ENCODE results near the gene NBPF19.
"Not testable (repeated sequence)": the region's sequence is repeated elsewhere in the genome, so short reads cannot be mapped to it uniquely, and the experiment has no call there.

DNA sequence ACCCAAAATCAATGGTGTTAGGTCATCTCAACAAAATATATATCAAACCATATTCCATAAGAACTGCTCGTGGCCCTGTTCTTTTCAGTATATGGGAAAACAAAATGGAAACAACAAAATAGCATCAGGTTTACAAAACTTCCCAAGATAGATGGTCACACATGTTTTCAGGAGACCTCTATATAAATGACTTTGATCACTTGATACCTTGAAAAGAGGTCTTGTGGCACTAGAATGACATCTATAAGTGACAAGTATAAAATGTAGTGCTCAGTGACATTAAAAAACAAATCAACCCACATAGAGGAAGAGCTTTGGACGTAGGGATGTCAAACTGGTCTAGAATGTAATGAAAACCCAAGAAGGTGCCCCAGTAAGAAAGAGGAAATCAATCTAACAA is at the start of gene NBPF19:
- not testable (repeated sequence) for TF ChIP-seq ZSCAN30 (CRISPR knock-in tag; IDR thresholded peaks at IDR 0.05); ZNF510 (CRISPR knock-in tag; IDR thresholded peaks at IDR 0.05; ENCODE audit: low read depth); ATM (IDR thresholded peaks at IDR 0.05; ENCODE audit: borderline replicate concordance); GZF1 (CRISPR knock-in tag; IDR thresholded peaks at IDR 0.05); CEBPB (IDR thresholded peaks at IDR 0.05; ENCODE audit: borderline replicate concordance, low read depth, low read length); MXI1 (IDR thresholded peaks at IDR 0.05; ENCODE audit: borderline replicate concordance, low read depth, low read length); RXRA (CRISPR knock-in tag; IDR thresholded peaks at IDR 0.05); EZH2 (conservative IDR thresholded peaks at IDR 0.05; ENCODE audit: low read depth, low read length); ZKSCAN5 (CRISPR knock-in tag; IDR thresholded peaks at IDR 0.05); ZNF260 (CRISPR knock-in tag; IDR thresholded peaks at IDR 0.05; ENCODE audit: borderline replicate concordance, low read depth)
- TF ChIP-seq, protein P1, sequence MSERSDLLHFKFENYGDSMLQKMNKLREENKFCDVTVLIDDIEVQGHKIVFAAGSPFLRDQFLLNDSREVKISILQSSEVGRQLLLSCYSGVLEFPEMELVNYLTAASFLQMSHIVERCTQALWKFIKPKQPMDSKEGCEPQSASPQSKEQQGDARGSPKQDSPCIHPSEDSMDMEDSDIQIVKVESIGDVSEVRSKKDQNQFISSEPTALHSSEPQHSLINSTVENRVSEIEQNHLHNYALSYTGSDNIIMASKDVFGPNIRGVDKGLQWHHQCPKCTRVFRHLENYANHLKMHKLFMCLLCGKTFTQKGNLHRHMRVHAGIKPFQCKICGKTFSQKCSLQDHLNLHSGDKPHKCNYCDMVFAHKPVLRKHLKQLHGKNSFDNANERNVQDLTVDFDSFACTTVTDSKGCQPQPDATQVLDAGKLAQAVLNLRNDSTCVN (CRISPR knock-in tag; IDR thresholded peaks at IDR 0.05; ENCODE audit: borderline replicate concordance), result not testable (repeated sequence)
- TF ChIP-seq, protein P2, sequence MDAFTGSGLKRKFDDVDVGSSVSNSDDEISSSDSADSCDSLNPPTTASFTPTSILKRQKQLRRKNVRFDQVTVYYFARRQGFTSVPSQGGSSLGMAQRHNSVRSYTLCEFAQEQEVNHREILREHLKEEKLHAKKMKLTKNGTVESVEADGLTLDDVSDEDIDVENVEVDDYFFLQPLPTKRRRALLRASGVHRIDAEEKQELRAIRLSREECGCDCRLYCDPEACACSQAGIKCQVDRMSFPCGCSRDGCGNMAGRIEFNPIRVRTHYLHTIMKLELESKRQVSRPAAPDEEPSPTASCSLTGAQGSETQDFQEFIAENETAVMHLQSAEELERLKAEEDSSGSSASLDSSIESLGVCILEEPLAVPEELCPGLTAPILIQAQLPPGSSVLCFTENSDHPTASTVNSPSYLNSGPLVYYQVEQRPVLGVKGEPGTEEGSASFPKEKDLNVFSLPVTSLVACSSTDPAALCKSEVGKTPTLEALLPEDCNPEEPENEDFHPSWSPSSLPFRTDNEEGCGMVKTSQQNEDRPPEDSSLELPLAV (CRISPR knock-in tag; conservative IDR thresholded peaks at IDR 0.05; ENCODE audit: low read depth), result not testable (repeated sequence)
- TF ChIP-seq, protein P3, sequence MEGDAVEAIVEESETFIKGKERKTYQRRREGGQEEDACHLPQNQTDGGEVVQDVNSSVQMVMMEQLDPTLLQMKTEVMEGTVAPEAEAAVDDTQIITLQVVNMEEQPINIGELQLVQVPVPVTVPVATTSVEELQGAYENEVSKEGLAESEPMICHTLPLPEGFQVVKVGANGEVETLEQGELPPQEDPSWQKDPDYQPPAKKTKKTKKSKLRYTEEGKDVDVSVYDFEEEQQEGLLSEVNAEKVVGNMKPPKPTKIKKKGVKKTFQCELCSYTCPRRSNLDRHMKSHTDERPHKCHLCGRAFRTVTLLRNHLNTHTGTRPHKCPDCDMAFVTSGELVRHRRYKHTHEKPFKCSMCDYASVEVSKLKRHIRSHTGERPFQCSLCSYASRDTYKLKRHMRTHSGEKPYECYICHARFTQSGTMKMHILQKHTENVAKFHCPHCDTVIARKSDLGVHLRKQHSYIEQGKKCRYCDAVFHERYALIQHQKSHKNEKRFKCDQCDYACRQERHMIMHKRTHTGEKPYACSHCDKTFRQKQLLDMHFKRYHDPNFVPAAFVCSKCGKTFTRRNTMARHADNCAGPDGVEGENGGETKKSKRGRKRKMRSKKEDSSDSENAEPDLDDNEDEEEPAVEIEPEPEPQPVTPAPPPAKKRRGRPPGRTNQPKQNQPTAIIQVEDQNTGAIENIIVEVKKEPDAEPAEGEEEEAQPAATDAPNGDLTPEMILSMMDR (CRISPR knock-in tag; IDR thresholded peaks at IDR 0.05), result not testable (repeated sequence)
- TF ChIP-seq, protein P4, sequence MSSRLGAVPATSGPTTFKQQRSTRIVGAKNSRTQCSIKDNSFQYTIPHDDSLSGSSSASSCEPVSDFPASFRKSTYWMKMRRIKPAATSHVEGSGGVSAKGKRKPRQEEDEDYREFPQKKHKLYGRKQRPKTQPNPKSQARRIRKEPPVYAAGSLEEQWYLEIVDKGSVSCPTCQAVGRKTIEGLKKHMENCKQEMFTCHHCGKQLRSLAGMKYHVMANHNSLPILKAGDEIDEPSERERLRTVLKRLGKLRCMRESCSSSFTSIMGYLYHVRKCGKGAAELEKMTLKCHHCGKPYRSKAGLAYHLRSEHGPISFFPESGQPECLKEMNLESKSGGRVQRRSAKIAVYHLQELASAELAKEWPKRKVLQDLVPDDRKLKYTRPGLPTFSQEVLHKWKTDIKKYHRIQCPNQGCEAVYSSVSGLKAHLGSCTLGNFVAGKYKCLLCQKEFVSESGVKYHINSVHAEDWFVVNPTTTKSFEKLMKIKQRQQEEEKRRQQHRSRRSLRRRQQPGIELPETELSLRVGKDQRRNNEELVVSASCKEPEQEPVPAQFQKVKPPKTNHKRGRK (CRISPR knock-in tag; IDR thresholded peaks at IDR 0.05), result not testable (repeated sequence)
